NCI-H1092 treated with DMSO at 0.1 percent for 48 hours (cell line): ENCODE data around the gene ZDHHC11.
"Not testable (repeated sequence)": the region's sequence is repeated elsewhere in the genome, so short reads cannot be mapped to it uniquely, and the experiment has no call there.

Experiments
- DNase-seq: peaks from one replicate; lab custom pipeline; 2025; lab: John Stamatoyannopoulos, UW

The ZDHHC11 gene

GRCh38 chr5:776862-777711 lies 73.7 kb downstream of the ZDHHC11 start:
- no peak for DNase-seq

- DNase-seq, result no peak
Observed at GRCh38 chr5:775961-776861, 74.6 kb downstream of the ZDHHC11 start.

DNA sequence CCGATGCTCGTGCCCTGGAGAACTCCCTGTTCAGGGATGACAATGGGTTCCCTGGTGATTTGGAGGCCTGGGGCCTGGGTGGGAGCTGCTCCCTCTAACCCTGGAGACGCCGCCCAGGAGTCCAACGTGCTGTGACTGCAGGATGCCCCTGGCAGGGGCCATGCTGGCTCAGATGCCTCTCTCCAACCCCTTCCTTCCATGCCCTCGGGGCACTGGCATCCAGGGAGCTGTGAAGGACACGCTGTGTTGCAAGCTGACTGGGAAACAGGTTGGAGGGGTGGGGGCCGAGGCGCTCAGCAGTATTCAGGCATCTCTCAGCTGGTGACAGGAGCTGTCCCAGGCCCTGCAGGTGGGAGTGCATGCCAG lies 75.2 kb downstream of the ZDHHC11 start:
- DNase-seq, result not testable (repeated sequence)

DNA sequence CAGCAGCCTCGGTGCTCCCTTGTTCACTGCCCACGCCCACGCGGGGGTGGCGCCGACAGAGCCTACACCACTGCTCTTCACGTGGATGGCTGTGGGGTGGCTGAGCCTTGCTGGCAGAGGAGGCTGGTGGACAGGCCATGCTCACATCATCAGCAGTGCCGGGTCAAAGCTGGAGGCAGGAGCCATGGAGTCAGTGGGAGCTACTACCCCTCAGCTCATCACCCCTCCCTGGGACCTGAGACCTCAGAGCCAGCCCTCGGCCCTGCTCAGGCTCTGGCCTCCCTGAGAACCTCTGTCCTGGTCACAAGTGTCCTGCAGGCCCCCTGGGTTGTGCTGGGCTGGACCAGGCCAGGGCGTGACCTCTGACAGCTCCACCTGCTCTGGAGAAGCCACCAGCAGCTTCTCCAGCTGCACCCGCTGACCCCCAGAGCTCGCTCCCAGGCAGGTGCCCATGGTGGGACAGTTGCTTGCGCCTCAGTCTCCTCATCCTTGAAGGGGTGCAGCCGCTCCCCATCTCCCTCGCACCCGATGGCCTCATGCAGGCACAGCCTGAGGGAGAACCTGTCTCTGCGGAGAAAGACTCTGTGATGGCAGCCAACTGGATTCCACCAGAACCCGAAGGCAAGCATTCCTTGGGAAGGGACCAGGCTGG lies 75.8 kb downstream of the ZDHHC11 start:
- DNase-seq, result not testable (repeated sequence)

- DNase-seq, result not testable (repeated sequence)
Observed at GRCh38 chr5:774304-774703, 76.5 kb downstream of the ZDHHC11 start.

DNA sequence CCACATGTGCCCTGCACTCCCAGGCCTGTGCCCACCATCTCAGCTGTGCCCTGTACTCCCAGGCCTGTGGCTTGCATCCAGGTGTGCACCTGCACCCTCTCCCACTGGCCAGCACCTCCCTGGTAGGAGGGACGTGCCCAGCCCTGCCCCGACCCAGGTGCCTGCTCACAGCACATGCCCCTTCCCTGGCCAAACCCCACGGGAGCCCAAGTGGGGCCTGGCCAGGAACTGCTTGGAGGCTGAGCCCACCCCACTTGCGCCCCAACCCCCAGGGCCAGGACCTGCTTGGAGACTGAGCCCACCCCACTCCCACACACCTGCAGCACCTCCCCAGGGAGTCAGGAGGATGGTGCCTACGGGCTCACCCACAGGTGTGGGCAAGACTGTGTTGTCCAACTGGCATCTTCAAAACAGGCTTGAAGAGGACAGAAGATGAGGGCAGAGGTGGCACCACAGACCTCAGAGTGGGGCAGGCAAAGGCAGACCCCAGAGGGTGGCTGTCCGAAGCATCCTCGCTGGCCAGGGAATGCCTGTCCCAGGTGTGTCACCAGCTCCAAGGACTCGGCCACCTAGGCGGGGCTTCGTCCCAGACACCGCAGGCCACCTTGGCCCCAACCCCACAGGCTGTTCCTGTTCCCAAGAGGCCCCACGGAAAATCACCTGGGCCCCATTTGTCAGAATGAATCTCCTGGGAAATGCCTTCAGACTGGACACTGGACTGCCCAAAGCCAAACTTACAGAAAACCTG lies 77.1 kb downstream of the ZDHHC11 start:
- no peak for DNase-seq

GRCh38 chr5:772931-773330 lies 77.9 kb downstream of the ZDHHC11 start:
- DNase-seq, result not testable (repeated sequence)

- not testable (repeated sequence) for DNase-seq
Observed at GRCh38 chr5:772547-772890, 78.3 kb downstream of the ZDHHC11 start.

GRCh38 chr5:771841-772546 lies 78.8 kb downstream of the ZDHHC11 start:
- not testable (repeated sequence) for DNase-seq

- not testable (repeated sequence) for DNase-seq
Observed at GRCh38 chr5:771087-771781, 79.6 kb downstream of the ZDHHC11 start.

- DNase-seq, result not testable (repeated sequence)
Observed at GRCh38 chr5:770585-770984, 80.2 kb downstream of the ZDHHC11 start.

DNA sequence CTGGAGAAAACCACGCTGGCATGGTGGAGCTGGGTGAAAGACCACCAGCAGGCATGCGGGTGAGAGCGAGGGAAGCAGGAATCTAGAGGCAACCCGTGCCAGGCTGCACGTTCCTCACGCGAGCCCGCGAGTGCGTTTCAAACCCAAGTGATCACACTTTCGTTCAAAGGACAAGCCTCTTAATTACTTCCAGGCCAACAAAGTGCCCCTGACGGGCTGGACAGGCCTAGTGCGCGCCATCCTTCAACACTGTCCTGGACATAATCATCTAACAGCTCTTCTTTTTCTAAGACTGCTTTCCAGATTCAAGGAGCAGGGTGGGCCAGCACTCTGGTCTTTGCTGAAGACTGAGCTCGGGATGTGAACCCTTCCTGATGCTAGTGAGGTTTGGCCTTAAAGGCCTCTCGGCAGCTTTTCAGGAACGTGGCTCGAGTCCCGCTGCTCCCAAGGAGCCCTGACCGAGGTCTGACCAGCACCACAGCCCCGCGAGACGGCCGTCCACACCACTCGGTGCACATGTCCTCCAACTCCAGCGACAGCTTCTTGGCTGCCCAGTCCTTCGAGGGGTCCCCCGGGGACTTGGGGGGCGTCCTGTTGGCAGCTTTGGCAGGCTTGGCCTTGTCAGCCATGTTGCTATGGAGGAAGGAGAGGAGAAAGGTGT lies 81.2 kb downstream of the ZDHHC11 start:
- DNase-seq, result not testable (repeated sequence)

DNA sequence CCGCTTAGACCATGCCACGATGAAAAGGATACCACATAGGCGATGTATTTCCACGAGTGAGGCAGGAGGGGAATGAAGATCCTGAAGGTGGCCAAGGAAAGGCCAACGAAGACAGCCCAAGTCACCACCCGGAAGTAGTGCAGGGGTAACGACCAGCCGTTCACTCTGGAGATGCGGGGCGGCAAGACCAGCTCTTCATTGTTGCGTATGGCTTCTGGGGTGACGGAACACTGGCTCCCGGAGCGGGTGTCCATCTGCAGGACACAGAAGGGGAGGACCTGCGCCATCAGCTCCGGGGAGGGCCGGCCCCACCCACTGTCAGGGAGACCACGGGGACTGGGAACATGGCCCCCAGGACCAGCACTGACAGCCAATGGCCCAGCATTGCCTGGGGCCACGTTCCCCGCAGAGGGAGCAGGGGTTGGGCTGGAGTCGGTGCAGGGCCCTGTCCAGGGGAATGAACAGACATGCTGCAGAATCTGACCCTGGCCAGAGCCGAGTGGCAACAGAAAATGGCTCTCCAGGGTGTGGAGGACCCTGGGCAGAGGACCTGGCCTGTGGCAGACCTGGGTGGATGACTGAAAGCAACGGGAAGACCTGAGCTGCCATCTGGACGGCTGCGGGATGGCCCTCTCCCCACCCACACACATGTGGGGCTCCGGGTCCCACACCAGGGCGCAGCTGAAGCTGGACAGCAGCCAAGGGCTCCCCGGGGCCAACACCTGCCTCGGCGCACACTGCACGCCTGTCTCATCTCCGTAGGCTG lies 83.9 kb downstream of the ZDHHC11 start:
- DNase-seq, result no peak

- DNase-seq, result no peak
Observed at GRCh38 chr5:765948-766631, 84.7 kb downstream of the ZDHHC11 start.

DNA sequence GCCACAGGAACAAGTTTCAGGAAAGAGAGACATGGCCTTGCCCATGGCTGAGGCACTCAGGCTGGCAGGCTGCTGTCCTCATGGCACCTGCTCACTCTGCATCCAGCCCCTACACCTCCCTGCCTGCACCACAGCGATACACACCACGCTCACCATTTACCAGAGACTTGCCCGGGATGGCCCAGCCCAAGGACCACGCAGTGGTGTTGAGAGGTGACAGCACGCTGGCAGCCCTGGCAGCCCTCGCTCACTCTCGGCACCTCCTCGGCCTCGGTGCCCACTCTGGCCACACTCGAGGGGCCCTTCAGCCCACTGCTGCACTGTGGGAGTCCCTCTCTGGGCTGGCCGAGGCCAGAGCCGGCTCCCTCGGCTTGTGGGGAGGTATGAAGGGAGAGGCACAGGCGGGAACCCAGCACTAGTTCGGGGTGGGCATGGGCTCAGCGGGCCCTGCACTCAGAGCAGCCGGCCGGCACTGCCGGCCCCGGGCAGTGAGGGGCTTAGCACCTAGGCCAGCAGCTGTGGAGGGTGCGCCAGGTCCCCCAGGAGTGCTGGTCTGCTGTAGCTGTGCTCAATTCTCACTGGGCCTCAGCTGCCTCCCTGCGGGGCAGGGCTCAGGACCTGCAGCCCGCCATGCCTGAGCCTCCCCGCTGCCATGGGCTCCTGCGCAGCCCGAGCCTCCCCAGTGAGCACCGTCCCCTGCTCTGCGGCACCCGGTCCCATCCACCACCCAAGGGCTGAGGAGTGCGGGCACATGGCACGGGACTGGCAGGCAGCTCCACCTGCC lies 86.6 kb downstream of the ZDHHC11 start:
- DNase-seq, result no peak

GRCh38 chr5:763397-763796 lies 87.4 kb downstream of the ZDHHC11 start:
- DNase-seq, result no peak

DNA sequence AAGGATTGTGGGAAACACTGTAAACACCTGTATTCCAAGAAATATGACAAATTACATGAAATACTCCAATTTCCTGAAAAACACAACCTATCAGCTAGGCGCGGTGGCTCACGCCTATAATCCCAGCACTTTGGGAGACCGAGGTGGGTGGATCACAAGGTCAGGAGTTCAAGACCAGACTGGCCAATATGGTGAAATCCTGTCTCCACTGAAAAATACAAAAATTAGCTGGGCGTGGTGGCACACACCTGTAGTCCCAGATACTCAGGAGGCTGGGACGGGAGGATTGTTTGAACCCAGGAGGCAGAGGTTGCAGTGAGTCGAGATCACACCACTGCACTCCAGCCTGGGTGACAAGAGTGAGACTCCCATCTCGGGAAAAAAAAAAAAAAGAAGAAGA lies 87.8 kb downstream of the ZDHHC11 start:
- DNase-seq, result not testable (repeated sequence)
